GM19328 (cell line): Measurements from ENCODE around the gene PRKN.

Experiments
- ATAC-seq: cut with Tn5 transposase; IDR thresholded peaks from one replicate; pipeline ENCODE4 v1.9.1; 2021; ENCODE audit warnings: mild to moderate bottlenecking, moderate library complexity; ENCODE audit not compliant: unreplicated experiment

The PRKN gene

DNA sequence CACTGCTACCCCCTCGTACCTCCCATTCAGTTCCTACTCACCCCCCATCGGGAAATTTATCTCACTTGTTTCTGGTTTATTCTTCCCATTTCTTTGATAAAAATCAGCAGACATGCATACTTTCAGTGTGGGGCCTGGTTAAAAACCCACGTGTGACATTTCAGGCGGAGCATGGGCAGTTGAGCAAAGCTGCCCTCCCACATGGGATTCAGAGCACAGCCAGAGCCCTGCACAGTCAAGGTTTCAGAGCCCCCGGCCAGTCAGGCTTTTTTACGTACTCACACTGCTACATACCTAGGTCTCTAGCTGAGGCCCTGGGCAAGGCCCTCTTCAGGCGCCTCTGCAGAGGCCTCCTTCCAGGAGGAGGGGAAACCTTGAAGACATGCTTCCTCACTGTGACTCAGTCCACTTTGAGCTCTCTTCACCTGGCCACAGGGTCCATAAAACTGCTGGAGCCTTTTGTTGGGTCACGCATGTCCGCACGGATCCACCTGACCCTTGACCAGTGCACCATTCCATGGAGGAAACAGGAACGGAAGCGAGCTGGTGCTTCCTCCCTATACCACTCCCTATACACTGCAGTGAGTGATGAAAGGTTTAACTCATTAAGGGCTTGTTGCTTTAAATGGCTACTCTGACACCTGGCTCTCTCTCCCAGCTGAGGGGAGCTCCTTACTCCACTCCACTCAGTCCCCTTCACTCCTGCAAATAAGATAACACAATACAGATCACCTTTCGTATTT is 713.3 kb downstream of the PRKN start:
- no peak for ATAC-seq

DNA sequence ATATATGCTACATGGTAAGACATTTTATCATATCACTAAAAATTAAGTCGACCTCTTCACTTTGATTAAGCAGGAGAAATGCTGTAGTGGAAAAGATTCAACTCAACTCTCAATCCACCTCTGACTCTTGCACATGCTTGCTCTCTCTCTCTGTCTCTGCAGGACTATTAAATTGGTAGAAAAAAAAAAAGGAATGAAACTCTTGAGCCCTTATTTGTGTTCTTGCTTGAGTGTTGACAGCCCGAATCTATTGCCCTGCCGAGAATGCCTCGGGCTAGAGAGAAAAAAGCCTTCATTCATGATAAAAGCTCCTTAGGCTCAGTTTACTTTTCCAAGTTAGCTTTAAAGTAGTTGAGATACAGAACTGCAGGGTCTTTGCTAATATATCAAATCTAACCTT is 722.2 kb downstream of the PRKN start:
- ATAC-seq = no peak

DNA sequence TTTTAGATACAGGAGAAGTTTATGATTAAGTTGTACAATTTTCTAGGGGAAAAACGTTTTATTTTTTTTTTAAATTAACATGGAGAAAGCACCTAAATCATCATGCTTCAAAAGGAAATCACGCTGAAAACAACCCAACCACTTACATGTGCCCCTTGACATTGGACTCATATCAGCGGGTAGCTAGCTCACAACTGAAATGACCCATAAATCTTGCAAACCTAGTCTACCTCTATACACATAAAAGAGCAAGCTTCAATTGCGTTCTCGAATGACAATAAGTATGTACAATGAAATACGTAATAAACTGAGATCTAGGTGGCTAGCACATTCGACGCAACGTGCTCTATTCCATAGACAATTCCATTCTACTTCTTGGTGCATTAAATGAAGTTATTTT is 730.8 kb downstream of the PRKN start:
- no peak for ATAC-seq

DNA sequence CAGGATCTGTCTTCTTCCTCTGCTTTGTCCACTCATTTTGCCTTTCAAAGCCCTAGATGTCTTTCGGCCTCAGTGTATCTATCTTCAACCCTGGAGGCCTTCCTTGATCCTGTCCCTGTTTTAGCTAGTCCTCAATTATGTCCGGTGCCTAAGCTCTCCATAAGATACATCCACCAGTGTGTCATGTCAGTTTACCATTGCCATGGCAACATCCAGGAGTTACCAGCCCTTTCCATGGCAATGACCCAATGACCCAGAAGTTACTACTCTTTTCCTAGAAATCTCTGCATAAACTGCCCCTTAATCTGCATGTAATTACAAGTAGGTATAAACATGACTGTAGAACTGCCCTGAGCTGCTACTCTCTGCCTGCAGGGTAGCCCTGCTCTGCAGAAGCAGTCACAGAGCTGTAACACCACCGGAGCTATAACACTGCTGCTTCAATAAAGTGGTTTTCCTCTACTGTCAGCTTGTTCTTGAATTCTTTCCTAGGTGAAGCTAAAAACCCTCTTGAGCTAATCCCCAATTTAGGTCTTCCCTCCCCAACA is 741.6 kb downstream of the PRKN start:
- ATAC-seq = no peak

DNA sequence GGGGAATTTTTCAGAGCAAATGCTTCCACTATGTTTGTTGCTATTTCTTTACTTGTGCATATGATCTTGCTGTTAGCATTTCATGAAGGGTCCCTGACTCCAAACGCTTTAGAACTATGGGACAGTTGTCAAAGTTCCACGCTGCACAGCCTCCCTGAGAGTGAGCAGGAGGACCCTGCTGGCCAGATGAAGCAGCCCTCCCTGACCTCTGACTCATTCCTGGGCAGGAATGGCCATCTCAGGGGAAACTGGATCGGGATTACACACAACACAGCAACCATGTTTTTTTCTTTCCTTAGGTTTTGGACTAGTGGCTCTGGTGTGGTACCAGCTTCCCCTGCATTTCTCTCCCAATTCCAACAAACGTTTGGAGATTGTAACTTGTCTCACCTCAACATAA is 742.9 kb downstream of the PRKN start:
- ATAC-seq = no peak

DNA sequence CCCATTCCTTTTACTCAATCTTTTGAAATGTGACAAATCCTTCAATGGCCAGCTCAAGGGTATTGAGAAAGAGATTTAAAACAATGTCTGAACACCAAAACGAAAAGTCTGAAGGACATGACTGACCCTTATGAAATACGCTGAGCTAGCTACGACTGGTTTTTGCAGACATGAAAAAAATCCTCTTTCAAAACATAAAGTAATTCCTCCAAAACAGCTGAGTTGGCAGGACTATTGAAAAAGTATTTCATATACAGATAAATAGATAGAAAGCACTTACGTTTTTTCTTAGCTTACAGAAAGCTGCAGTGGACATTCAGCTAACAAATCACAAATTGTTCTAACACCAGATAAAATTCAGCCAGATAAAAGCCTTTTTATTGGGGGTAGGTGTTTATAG is 751.0 kb downstream of the PRKN start:
- no peak for ATAC-seq

DNA sequence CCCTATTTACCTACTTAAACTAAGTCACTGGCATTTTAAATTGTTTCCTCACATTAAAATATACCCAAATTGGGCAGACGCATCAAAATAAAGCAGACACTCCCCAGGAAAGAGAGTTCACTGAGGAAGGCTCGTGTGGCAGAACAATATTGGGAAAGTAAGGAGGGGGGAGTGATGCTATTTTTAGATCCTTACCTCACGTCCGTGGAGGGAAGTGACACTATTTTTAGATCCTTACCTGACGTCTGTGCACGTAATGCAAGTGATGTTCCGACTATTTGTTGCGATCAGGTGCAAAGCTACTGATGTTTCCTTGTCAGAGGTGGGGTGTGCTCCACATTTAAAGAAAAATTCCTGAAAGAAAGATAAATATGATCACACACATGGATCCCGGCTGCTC is 754.5 kb downstream of the PRKN start:
- no peak for ATAC-seq

DNA sequence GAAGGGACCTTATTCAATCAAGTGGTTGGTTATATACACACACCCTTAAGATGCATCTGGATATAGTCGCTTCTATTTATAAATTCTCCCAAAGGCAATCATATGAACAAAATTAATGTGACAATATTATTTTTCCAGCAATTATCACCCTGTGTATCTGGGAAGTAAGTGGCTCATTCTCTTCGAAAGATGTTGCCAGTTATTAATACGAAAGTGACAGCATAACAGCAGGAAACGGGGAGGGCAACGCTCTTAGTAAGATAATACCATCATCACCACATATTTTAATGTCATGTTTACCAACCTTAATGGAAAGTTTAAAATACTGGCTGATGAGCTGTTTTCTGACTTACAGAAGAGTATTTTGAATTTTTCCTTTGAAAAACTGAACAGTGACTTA is 756.5 kb downstream of the PRKN start:
- no peak for ATAC-seq

DNA sequence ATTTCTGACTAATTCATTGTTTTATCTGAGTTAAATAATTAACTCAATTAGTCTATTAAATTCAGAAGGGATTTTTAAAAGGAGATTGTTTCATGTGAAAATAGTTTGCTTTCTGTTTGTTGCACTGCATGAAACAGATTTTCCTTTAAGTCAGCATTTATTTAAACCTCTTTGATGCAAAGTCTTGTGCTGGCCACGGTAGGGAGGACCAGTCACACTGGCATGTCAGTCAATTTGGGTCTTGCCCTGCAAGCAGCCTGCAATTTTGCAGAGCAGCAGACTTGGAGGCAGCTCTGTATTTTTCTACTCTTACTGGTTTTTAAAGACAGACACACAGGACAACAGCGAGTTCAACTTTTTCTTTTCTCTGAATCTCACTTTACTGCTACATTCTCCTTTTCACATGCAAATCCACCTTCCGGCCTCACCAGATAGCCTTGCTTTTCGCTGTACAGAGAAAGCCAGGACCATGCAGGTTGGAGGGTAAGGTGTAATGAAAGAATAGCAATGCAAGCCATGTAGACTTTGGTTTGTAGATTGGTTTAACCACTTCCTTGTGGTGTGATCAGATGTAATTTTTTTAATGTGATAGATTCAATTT is 763.8 kb downstream of the PRKN start:
- no peak for ATAC-seq

DNA sequence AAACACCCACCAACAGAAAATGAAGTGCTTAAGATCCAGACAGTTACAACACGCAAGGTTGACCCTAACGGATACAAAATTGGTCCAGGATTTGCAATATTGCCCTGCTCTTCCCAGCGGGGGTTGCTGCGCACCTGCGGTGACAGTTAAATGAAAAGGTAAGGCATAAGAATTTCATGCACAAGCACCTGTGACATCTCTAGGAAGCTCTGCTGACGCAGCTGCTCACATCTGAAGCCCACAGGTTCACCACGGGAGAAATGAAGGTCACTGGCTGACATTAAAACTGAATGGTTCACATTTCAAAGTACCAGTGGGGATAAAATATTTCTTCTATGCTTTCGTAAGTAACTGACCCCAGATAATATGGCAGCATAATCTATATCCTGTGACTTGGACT is 764.4 kb downstream of the PRKN start:
- no peak for ATAC-seq

DNA sequence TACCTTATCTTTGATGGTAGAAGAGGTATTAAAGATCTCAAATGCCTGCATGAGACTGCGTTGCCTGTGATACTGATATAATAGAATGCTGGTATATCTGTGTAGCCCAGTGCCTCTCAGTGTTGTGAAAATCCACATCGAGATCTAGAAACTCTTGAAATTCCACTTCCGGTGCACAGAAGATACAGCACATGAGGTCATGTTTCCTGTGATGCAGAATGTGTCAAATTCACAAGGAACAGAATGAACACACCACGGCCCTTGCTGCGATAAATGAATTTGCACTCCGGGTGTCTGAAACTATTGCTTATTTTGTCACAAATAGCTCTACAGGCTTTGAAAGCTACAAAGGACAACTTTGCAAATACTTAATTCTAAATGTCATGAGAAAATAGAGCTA is 765.8 kb downstream of the PRKN start:
- ATAC-seq = no peak

DNA sequence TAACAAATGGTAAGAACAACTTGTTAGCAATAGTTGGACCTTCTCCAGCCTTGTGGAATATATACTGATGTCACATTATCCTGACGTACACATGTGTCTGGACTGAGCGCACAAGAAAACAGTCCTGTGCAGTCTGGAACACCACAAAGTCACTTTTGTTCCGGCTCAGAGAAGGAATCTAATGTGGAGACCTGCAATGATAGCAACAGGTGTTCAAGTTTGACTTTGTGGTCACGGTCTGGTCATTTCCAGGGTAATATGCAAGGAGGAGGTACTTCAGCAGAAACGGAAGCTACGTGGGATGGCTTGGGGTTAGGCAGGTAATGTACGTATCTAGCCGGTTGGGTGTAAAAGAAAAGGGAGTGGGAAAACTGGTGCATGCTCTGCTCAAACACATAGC is 766.5 kb downstream of the PRKN start:
- no peak for ATAC-seq

DNA sequence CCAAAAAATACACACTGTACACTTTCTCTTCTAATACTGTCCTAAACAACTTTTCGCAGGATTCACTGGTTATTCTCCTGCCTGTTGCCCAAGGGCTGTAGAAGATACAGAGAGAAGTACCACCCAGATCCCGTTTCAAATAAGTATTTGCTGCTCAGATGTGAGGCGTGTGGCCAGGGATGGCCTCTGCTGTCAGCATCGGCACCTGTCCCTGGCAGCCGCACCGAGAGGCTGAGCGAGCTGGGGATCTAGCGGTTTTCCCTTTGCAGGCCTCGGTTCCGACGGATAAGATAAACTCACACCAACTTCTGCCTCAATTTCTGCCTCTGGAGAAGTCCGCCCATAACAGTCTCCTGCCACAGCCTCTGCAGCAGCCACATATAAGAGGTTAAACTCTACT is 768.5 kb downstream of the PRKN start:
- no peak for ATAC-seq

DNA sequence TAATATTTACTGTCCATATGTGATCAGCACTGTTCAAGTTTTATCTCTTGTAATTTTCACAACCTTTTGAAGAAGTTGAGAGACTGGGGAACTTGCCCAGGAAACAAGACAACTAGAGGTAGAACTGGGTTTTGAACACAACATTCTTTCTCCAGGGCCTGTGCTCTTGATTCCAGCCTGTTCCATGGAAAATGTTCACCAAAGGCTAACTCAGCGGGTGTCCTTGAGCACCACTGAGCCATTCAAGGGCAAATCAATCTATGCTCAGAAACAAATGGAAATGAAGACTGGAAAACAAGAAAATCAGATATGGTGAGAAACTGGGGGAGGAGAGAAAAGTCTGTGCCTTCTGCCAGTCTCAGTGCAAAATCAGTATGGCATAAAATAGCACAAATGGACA is 771.5 kb downstream of the PRKN start:
- ATAC-seq = no peak

DNA sequence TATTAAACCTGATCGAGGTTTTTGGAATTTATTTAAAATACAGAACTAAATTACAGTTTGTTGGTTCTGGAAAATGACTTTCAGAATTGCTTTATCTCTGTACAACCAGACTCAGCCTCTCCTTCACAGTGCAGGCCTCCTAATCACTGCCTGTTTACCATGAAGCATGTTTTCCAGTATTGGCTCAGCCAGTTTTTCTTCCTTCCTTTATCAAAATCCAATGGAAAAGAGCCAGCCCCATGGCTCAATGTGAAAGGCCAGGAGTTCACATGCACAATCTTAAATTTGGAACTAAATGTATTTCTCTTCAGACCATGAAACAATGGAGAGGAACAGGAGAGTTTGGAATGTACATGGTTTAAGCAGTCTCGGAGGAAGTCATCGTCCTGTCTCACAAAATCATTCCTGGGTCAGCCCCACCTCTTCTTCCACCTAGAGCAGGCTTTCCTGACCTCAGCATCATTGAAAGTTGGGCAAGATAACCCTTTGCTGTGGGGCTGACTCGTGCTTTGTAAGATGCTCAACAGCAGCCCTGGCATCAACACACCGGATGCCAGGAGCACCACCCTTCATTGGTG is 772.8 kb downstream of the PRKN start:
- ATAC-seq = no peak

DNA sequence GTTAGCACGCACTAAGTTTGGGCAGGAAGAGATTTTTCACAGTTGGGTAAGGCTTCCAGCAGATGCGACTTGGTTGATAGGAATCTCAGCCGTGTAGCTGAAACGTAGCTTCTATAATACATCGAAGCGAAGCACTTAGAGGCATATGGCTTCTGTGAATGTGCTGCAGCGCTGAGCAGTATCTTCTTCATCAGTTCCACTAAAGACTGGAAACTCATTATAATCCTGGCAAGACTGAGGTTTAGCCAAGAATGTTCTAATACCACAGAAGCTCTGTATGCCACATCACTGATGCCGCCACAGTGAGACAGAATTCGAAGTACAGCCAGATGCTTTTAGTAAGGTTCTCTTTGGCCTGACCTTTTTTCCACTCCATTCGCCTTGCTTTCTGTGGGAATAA is 773.5 kb downstream of the PRKN start:
- no peak for ATAC-seq

DNA sequence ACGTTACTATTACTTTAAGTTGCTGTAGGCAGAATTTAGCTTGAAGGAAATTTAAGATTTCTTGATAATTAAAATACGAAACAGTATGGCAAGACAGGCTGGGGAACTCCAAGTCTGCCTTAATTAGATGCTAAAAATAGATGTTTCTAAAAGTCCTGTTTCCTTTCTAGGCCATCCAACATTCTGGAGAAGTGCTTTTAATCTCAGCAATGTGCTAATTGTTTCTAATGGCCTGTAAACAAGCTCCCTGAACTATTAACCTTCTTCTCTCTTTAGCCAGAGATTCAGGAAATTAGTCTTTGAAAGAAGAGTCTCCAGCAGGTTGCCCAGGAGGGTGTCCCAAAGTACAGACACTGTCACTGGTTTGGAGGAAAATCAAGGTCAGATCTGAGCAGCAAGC is 776.4 kb downstream of the PRKN start:
- no peak for ATAC-seq

DNA sequence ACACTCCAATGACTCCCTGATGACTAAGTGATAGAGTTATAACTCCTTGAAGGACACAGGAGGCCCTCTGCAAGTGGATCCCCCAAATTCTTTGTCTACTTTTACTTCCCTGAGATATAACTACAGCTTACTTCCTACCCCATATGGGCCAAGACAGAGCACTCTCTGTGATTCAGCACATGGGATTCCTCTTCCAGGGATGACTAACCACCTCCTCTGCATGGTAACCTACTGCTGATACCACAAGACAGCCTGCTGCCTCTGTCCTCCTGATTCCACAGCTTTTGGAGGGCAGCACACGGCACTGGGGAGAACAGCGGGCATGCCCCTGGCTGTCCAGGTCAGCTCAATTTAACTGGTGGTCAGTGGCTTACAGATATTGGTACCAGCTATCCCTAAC is 778.0 kb downstream of the PRKN start:
- ATAC-seq = no peak

DNA sequence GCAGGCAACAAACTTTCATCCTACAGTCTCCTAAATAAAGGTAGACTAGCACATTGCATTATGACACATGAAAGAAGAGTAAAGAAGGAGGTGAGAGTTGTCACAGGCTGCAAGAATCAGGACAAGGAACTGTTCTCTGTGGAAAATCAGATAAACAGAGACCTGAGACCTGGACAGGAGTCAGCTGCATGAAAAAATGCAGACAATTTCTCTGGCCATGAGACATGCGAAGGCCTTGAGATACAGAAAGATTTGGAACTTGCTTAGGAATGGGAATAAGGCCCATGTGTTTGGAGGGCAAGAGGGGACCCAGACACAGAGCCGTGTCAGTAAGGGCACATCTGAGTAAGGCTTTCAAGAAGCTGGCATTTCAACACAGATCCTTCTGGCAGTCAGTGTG is 779.1 kb downstream of the PRKN start:
- no peak for ATAC-seq

DNA sequence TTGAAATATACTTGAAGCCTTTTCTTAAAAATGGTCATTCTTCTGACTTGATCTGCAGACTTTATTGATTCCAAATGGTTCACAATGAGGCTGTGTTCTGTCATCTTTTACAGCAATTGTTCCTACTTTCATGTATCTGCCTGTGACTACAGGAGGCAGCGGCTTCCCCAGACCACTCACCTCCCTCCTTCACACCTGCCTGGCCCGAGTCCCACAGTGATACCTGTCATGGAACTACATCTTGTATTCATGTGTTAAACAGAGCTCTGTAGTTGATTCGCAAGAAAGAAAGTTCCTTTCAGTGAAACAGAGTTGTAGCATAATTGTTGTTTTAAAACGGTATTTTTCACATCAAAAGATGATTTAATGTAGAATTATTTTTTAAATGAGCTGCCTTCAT is 780.2 kb downstream of the PRKN start:
- no peak for ATAC-seq

DNA sequence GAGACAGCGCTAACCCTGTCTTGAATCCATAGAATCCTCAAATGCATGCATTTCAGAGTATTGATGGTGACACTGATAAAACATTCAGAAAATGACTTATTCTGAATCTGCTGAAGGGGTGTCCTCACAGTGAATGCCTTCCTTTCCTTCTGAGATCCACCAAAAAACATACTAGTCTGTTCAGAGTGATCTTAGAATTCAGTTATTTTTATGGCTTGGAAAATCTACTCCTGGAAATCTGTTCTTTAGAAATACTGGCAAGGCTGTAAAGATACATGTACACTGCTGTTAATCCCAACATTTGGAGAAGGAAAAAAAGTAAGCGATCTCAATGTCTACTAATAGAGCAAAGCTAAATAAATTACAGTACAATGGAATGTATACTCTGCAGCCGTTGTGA is 781.1 kb downstream of the PRKN start:
- ATAC-seq = no peak

DNA sequence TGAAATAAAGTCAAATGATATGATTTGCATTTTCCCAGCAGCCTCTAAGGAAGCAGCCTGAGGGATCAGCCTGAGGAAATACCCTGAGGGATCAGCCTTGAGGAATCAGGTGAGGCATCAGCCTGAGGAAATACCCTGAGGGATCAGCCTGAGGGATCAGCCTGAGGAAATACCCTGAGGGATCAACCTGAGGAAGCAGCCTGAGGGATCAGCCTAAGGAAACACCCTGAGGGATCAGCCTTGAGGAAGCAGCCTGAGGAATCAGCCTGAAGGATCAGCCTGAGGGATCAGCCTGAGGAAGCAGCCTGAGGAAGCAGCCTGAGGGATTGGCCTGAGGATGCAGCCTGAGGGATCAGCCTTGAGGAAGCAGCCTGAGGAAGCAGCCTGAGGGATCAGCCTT is 784.0 kb downstream of the PRKN start:
- no peak for ATAC-seq
